ENCODE measurements around the gene LRP8. TPM values are rescaled to one million over a fixed set of nuclear protein-coding genes. Genes with fewer than 3 reads are reported as not detected.

LRP8 gene
- polyA plus RNA-seq, 1 of the 3 experiments (the other 2 are of a cell fraction), result 19.9 TPM

GRCh38 chr1:53262000-53262399 lies 65.9 kb downstream of the LRP8 start (continued):
- TF ChIP-seq ZBTB33 (IDR thresholded peaks at IDR 0.05; ENCODE audit: borderline replicate concordance, low read depth), result no peak
- TF ChIP-seq USF1 (IDR thresholded peaks at IDR 0.05; ENCODE audit: borderline replicate concordance, low read depth), result no peak
- no peak for TF ChIP-seq FOXJ3 (CRISPR knock-in tag; IDR thresholded peaks at IDR 0.05)
- no peak for TF ChIP-seq SIN3A (IDR thresholded peaks at IDR 0.05; ENCODE audit: borderline replicate concordance, low read depth, low read length)
- TF ChIP-seq RXRA (IDR thresholded peaks at IDR 0.05; ENCODE audit: borderline replicate concordance, low read depth), result no peak
- no peak for TF ChIP-seq RAD21 (IDR thresholded peaks at IDR 0.05; ENCODE audit: low read length)

- no peaks in the 10 kb centered on the region for H3K27me3 ChIP-seq (ENCODE audit: insufficient read depth)
- no peaks in the 10 kb centered on the region for H3K9me3 ChIP-seq
- H3K36me3 ChIP-seq (replicated peaks in 1 of 2; ENCODE audit: control insufficient read depth in 1 of 2, insufficient read depth in 2 of 2, low read length in 1 of 2), result peaks cover 17 to 68% of the 10 kb centered on the region in 2 experiments
- no peak overlapping the region for H3K4me2 ChIP-seq
- H3K27ac ChIP-seq (ENCODE audit: low read depth in 2 of 2, low read length in 1 of 2), result no peak overlapping the region
- H3K4me1 ChIP-seq (ENCODE audit: control insufficient read depth in 1 of 2, insufficient read depth in 2 of 2, low read depth in 1 of 2, low read length in 1 of 2), result peaks cover 0 to 11% of the 10 kb centered on the region in 2 experiments; a peak in 1 of 4 replicates
- no peak for DNase-seq
- CTCF ChIA-PET, result interaction anchor here (1.0 to 4.7 kb wide), 2 partner anchors 16 to 133 kb away, joined by 3 to 35 read pairs; no protein-coding TSS in a partner anchor
- no peaks in the 10 kb centered on the region for H3K79me2 ChIP-seq (ENCODE audit: insufficient read depth)
- TF ChIP-seq EP300 (IDR thresholded peaks at IDR 0.05; ENCODE audit: borderline replicate concordance in 1 of 2, low read depth in 1 of 2, low read length in 1 of 2) (no peak), JUND (IDR thresholded peaks at IDR 0.05) (no peak), EZH2phosphoT487 (IDR thresholded peaks at IDR 0.05; ENCODE audit: borderline replicate concordance, low read depth) (no peak), RXRA (IDR thresholded peaks at IDR 0.05; ENCODE audit: borderline replicate concordance, low read depth) (no peak), RFX5 (IDR thresholded peaks at IDR 0.05; ENCODE audit: low read length) (no peak)
- 94% methylated on average over 4 of the region's 4 CpGs for WGBS (ENCODE audit: low lambda C conversion rate)
- POLR2A ChIA-PET, result no interaction called here
- H3F3A ChIP-seq (replicated peaks; ENCODE audit: insufficient read depth), result no peaks in the 10 kb centered on the region
- no peaks in the 10 kb centered on the region for H4K20me1 ChIP-seq (ENCODE audit: insufficient read depth)
- no peaks in the 10 kb centered on the region for H3K9me2 ChIP-seq
- H3K4me3 ChIP-seq (ENCODE audit: low read depth in 2 of 2, low read length in 1 of 2), result no peak overlapping the region
- H3K9ac ChIP-seq, result no peak overlapping the region
- no peak overlapping the region for H2AFZ ChIP-seq (ENCODE audit: low read depth)
Observed at GRCh38 chr1:53260631-53261247, 67.1 kb downstream of the LRP8 start.

GRCh38 chr1:53259932-53260331 lies 67.9 kb downstream of the LRP8 start:
- Histone ChIP-seq H3K27ac (ENCODE audit: low read depth in 2 of 2, low read length in 1 of 2) (no peak overlapping the region), H3K9me2 (no peaks in the 10 kb centered on the region), H2AFZ (ENCODE audit: low read depth) (no peak overlapping the region), H3K36me3 (replicated peaks in 1 of 2; ENCODE audit: control insufficient read depth in 1 of 2, insufficient read depth in 2 of 2, low read length in 1 of 2) (peaks cover 17 to 68% of the 10 kb centered on the region in 2 experiments), H3K4me3 (ENCODE audit: low read depth in 2 of 2, low read length in 1 of 2) (no peak overlapping the region), H3K4me2 (no peak overlapping the region), H3K9me3 (no peaks in the 10 kb centered on the region), H3K27me3 (ENCODE audit: insufficient read depth) (no peaks in the 10 kb centered on the region), H3F3A (replicated peaks; ENCODE audit: insufficient read depth) (no peaks in the 10 kb centered on the region), H4K20me1 (ENCODE audit: insufficient read depth) (no peaks in the 10 kb centered on the region), H3K9ac (no peak overlapping the region), H3K79me2 (ENCODE audit: insufficient read depth) (no peaks in the 10 kb centered on the region), H3K4me1 (ENCODE audit: control insufficient read depth in 1 of 2, insufficient read depth in 2 of 2, low read depth in 1 of 2, low read length in 1 of 2) (peaks cover 0 to 11% of the 10 kb centered on the region in 2 experiments; a peak in 1 of 4 replicates)
- no peak for TF ChIP-seq TEAD4 (IDR thresholded peaks at IDR 0.05; ENCODE audit: borderline replicate concordance, insufficient read depth)
- TF ChIP-seq FOXM1 (IDR thresholded peaks at IDR 0.05; ENCODE audit: low read depth), result no peak
- TF ChIP-seq EZH2phosphoT487 (IDR thresholded peaks at IDR 0.05; ENCODE audit: borderline replicate concordance, low read depth), result no peak
- DNase-seq, result no peak
- 100% methylated on average over 2 of the region's 2 CpGs for WGBS (ENCODE audit: low lambda C conversion rate)
- CTCF ChIA-PET, result interaction anchor here (1.0 kb wide), 1 partner anchor 134 kb away, joined by 3 read pairs; no protein-coding TSS in a partner anchor
- POLR2A ChIA-PET, result no interaction called here

Data from SK-N-SH (cell line).